ENCODE data around the gene BDNF. TPM values are rescaled to one million over a fixed set of nuclear protein-coding genes. Genes with fewer than 3 reads are reported as not detected.

The BDNF gene
- total and polyA plus RNA-seq, 2 experiments from 2014 or later = 5.1 to 5.2 TPM

DNA sequence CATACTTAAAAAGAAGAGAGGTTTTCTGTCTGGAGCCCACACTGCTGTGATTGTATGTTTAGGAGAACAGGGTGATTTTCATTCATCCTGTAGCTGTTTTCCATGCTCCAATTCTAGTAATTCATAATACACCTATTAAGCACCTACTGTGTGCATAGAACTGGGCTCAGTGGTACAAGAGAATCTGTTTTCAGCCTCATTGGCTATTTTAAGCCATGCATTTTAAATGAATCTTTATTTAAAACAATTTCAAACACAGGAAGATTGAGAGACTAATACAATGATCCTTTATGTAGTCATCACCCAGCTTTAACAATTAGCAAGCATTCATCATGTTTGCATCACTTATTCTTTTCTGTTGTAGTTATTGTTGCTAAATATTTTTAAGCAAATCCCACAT, 86.2 kb downstream of the BDNF start (continued):
- TF ChIP-seq POLR2AphosphoS5 (IDR thresholded peaks at IDR 0.05; ENCODE audit: low read depth) = no peak; the same call in 1 of the 2 replicates

DNA sequence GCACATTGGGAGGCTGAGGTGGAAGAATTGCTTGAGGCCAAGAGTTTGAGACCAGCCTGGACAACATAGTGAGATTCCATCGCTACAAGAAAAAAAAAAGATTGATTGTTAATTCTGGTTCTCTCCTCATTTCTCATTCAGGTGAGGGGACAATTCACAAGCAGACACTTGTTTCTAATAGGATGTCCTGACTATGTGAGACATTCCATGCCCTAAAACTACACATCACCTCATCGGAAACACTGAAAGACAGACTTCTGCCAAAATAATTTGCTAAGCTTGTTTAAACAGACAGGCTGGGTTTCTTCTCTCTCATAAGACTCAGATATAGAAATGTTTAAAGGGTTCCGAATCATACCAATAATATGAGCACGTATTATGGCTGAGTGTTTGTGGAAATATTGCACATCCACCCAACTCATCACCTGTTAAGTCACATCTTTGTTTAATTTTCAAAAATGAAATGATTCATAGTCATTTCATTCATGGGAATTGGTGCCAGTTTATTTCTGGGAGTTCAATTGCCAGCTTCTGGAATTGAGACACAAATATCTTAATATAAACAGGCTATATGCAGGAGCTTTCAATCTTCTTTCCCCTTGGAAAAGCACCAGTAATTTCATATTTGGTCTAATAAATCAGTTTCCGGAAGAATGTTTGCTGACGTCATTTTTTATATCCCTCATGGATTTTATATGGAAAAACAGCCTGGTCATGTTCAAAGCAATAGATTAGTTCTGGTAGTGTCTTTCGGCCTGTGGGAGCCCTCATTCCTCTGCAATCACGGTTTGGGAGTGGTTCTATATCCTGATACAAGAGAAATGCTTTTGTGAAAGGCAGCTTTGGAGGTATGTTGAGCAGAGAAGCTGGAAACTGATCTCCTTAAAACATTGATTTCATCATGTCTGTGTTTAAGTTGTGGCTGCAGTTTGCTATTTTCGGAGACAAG, 87.0 kb downstream of the BDNF start:
- peaks cover 22% of the 10 kb centered on the region for H3F3A ChIP-seq (replicated peaks; ENCODE audit: low read depth)
- no peaks in the 10 kb centered on the region for H3K79me2 ChIP-seq (replicated peaks; ENCODE audit: insufficient read depth)
- peaks cover 27% of the 10 kb centered on the region for H3K36me3 ChIP-seq (ENCODE audit: insufficient read depth)
- Mint-ChIP-seq H3K4me1 (peaks cover 28% of the 10 kb centered on the region), H3K27ac (no peak overlapping the region), H3K4me3 (no peak overlapping the region), H3K27me3 (ENCODE audit: insufficient read depth, low read depth, poor library complexity) (peaks cover 7% of the 10 kb centered on the region), H3K36me3 (ENCODE audit: low read depth) (peaks cover 31% of the 10 kb centered on the region), H3K9me3 (no peaks in the 10 kb centered on the region; the same call in 2 of the 3 replicates)
- peaks cover 12% of the 10 kb centered on the region; the same call in 1 of the 2 replicates for H3K27me3 ChIP-seq (ENCODE audit: insufficient read depth)
- TF ChIP-seq ZNF331 (CRISPR knock-in tag; IDR thresholded peaks at IDR 0.05; ENCODE audit: low read depth) = no peak
- no peak for TF ChIP-seq STAT1 (IDR thresholded peaks at IDR 0.05; ENCODE audit: unreplicated experiment)
- TF ChIP-seq ZNF114 (CRISPR knock-in tag; IDR thresholded peaks at IDR 0.05) = no peak
- TF ChIP-seq, protein P1, sequence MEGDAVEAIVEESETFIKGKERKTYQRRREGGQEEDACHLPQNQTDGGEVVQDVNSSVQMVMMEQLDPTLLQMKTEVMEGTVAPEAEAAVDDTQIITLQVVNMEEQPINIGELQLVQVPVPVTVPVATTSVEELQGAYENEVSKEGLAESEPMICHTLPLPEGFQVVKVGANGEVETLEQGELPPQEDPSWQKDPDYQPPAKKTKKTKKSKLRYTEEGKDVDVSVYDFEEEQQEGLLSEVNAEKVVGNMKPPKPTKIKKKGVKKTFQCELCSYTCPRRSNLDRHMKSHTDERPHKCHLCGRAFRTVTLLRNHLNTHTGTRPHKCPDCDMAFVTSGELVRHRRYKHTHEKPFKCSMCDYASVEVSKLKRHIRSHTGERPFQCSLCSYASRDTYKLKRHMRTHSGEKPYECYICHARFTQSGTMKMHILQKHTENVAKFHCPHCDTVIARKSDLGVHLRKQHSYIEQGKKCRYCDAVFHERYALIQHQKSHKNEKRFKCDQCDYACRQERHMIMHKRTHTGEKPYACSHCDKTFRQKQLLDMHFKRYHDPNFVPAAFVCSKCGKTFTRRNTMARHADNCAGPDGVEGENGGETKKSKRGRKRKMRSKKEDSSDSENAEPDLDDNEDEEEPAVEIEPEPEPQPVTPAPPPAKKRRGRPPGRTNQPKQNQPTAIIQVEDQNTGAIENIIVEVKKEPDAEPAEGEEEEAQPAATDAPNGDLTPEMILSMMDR (conservative IDR thresholded peaks at IDR 0.05; ENCODE audit: low read depth in 2 of 2) = no peak
- TF ChIP-seq JUNB (IDR thresholded peaks at IDR 0.05; ENCODE audit: unreplicated experiment) = no peak
- TF ChIP-seq EZH2phosphoT487 (IDR thresholded peaks at IDR 0.05; ENCODE audit: unreplicated experiment) = no peak
- TF ChIP-seq CREB1 (CRISPR knock-in tag; IDR thresholded peaks at IDR 0.05; ENCODE audit: low read depth) = no peak
- no peak for TF ChIP-seq NANOG (IDR thresholded peaks at IDR 0.05; ENCODE audit: borderline replicate concordance)
- TF ChIP-seq, protein P2, sequence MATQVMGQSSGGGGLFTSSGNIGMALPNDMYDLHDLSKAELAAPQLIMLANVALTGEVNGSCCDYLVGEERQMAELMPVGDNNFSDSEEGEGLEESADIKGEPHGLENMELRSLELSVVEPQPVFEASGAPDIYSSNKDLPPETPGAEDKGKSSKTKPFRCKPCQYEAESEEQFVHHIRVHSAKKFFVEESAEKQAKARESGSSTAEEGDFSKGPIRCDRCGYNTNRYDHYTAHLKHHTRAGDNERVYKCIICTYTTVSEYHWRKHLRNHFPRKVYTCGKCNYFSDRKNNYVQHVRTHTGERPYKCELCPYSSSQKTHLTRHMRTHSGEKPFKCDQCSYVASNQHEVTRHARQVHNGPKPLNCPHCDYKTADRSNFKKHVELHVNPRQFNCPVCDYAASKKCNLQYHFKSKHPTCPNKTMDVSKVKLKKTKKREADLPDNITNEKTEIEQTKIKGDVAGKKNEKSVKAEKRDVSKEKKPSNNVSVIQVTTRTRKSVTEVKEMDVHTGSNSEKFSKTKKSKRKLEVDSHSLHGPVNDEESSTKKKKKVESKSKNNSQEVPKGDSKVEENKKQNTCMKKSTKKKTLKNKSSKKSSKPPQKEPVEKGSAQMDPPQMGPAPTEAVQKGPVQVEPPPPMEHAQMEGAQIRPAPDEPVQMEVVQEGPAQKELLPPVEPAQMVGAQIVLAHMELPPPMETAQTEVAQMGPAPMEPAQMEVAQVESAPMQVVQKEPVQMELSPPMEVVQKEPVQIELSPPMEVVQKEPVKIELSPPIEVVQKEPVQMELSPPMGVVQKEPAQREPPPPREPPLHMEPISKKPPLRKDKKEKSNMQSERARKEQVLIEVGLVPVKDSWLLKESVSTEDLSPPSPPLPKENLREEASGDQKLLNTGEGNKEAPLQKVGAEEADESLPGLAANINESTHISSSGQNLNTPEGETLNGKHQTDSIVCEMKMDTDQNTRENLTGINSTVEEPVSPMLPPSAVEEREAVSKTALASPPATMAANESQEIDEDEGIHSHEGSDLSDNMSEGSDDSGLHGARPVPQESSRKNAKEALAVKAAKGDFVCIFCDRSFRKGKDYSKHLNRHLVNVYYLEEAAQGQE (IDR thresholded peaks at IDR 0.05; ENCODE audit: unreplicated experiment) = no peak
- TF ChIP-seq, protein P3, sequence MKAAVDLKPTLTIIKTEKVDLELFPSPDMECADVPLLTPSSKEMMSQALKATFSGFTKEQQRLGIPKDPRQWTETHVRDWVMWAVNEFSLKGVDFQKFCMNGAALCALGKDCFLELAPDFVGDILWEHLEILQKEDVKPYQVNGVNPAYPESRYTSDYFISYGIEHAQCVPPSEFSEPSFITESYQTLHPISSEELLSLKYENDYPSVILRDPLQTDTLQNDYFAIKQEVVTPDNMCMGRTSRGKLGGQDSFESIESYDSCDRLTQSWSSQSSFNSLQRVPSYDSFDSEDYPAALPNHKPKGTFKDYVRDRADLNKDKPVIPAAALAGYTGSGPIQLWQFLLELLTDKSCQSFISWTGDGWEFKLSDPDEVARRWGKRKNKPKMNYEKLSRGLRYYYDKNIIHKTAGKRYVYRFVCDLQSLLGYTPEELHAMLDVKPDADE (IDR thresholded peaks at IDR 0.05) = no peak
- DNase-seq (ENCODE audit: low spot score) (peak; percentile 32), ATAC-seq (peak; percentile 9; the same call in 1 of the 3 replicates)
- H3K27ac ChIP-seq (ENCODE audit: low read depth) = peak overlapping the region; percentile 13; the same call in 1 of the 2 replicates
- H4K20me1 ChIP-seq (replicated peaks; ENCODE audit: insufficient read depth) = peaks cover 10% of the 10 kb centered on the region; the same call in 1 of the 2 replicates
- H3K4me3 ChIP-seq = no peak overlapping the region
- peaks cover 3% of the 10 kb centered on the region; the same call in 1 of the 2 replicates for H3K4me1 ChIP-seq (ENCODE audit: insufficient read depth)
- H2AFZ ChIP-seq = no peak overlapping the region
- H3K4me2 ChIP-seq = no peak overlapping the region
- no peaks in the 10 kb centered on the region for H3K9me2 ChIP-seq (ENCODE audit: insufficient read depth)

Measured in GM23338 (cell line).